Stomach (tissue), 4 donors: ENCODE data around the gene SRSF10.

Experiments
- CTCF ChIP-seq, 7 experiments: fragments of 450-650 bp in 4 of 7; fragments of 200-600 bp in 3 of 7; sonication (generic) in 3 of 7; IDR thresholded peaks; one replicate each; pipeline ENCODE4 v1.5.1; 2016 to 2019; ENCODE audit warnings: antibody characterized with exemption in 7 of 7, control low read depth in 2 of 7, mild to moderate bottlenecking in 1 of 7
- POLR2A ChIP-seq, 4 donors: fragments of 450-650 bp; IDR thresholded peaks; one replicate each; pipeline ENCODE4 v1.6.1; 2016; ENCODE audit warnings: antibody characterized with exemption in 4 of 4, control low read depth in 2 of 4, mild to moderate bottlenecking in 1 of 4, moderate library complexity in 1 of 4

- TF ChIP-seq POLR2A (IDR thresholded peaks at IDR 0.05): no peak
- no peak for TF ChIP-seq CTCF (IDR thresholded peaks at IDR 0.05)
Observed at GRCh38 chr1:24002695-24003094, 22.6 kb upstream of the SRSF10 start.
